GM18499 (cell line): ENCODE results near the gene PIGZ.

Experiments used
- ATAC-seq: cut with Tn5 transposase; IDR thresholded peaks from one replicate; pipeline ENCODE4 v1.9.1; 2021; ENCODE audit warnings: moderate number of reproducible peaks; ENCODE audit not compliant: insufficient read depth, unreplicated experiment

The PIGZ gene

GRCh38 chr3:197001972-197002700, 33.5 kb upstream of the PIGZ start:
- no peak for ATAC-seq

DNA sequence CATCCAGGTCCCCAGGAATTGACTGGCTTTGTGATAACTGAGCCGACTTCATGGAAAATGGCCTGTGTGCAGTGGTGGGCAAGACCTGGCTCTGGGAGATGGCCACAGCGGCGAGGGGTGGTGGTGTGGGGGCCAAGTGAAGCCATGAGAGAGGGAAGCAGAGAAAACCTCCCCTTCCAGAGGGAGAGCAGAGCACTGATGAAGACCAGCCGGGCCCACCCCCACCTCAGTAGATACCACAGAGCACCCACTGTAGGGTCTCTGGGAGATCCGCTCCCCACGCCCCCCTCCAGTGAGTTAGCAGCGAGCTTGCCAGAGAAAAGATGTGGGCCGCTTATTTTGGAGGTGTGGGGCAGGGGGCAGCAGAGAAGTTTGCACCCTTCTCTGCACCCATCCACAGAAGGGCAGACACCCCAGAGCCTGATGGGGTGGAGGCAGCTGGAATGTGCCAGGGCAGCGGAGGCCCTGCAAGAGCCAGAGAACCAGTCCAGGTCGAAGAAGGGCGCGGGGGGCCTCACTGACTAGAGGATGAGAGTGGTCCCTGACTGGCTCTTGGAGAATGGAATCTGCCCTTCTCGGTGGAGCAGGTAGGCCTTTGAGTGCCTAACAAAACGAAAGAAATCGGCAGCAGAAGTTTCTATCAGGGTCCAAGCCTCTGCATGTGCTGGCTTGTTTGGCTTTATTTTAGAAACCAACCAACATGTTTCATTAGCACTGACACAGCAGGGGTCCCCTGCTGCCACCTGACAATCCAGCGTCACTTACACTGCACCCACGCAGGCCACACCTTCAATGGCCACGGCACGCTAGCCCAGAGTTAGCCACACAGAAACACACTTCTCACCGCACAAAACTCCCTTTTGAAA, 32.7 kb upstream of the PIGZ start:
- no peak for ATAC-seq

DNA sequence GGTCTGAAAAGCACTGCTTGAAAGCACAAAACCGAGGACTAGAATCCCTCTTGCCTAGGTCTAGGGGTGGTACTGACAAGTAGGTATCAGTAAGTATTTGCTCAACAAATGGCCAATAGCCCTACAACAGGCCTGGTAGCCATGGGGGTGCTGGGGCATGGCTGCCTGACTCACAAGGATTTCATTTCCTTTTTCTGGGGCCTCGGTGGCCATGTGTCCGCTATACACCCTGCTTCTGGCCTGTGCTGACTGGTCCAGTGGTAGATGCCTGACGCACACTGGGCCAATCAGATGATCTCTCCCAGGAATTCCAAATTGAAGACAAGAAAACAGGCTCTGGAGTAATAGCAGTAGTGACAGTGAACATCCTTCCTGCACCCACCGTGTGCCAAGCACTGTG, 31.6 kb upstream of the PIGZ start:
- no peak for ATAC-seq

GRCh38 chr3:196998966-196999760, 30.5 kb upstream of the PIGZ start:
- no peak for ATAC-seq

GRCh38 chr3:196997311-196997710, 28.7 kb upstream of the PIGZ start:
- ATAC-seq: no peak

GRCh38 chr3:196996454-196997265, 28.0 kb upstream of the PIGZ start:
- no peak for ATAC-seq

- ATAC-seq: no peak
These were observed 27.2 kb upstream of the PIGZ start for GRCh38 chr3:196995646-196996355.

GRCh38 chr3:196995027-196995426, 26.4 kb upstream of the PIGZ start:
- ATAC-seq: no peak

DNA sequence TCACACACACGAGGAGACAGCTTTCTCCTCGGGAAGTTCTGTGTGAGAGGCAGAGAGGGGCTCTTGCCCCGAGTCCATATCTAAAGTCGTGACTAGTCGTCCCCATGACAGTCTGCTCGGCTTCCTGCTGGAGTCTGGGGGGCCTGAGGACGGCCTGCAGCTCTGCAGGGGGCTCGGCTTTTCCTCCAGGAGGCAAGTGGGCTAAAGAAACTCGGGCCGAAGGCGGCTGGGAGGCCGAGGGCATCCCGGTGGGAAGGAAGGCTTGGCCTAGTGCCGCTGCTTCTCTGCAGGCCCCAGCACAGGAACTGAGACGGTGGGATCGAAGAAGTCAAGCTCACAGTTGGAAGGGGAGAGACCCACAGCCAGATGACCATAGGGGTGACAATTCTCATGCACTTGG, 25.4 kb upstream of the PIGZ start:
- no peak for ATAC-seq

GRCh38 chr3:196992461-196993065, 23.9 kb upstream of the PIGZ start:
- ATAC-seq: no peak

DNA sequence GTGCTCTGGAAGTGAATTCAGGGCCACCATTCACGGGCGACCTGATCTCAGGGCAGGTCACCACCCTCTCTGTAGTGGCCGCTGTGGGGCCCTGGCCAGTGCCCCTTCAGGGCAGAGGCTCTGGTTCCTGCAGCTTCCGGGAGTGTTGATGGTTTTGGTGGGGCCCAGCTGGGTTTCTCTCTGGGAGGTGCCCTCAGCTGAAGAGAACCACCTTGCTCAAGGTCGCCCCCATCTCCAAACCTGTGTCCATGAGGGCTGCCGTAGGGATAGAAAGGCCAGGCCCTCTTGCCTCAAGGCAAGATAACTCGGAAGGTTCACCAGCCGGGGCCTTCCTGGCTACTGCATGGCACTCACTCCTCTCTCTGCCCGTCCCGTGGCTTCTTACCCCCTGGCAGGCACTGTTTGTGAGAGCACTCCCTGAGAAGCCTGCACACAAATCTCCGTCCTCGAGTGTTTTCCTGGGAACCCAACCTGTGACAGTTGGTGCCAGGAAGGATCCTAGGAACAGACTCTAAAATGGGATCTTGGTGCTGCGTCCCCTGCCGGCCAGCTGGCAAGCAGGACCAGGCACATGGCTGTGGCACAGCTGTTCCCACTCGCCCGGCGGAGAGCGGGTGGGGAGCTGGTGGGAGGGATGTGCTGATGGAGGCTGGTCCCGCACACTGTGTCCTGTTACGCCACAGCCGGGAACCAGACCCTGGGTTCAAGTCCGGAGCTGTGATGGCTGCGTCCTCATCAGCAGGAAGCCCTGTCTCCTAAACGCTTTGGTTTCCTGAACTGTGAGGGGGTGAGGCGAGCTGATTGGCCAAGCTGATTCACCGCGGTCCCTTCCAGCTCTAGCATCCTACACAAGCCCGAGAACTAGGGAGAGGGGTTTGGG, 23.2 kb upstream of the PIGZ start:
- ATAC-seq: no peak

DNA sequence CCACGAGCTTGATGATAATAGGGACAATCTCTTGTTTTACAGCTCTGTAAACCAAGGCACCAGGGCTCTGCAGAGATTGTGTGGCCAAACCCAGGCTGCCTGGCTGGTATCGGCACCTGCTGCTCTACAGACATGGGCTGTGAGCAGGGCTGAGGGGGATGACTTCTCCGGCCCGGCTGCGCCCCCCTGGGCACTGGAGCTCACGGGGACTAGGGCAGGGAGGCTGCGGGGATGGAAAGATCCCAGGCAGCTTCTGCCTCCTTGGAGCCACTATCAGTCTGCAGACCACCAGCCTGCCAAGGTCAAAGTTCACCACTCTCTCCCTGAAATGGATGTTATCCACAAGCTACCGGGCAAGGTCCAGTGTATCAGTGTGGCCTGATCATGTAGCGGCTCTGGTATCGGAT, 22.0 kb upstream of the PIGZ start:
- no peak for ATAC-seq

DNA sequence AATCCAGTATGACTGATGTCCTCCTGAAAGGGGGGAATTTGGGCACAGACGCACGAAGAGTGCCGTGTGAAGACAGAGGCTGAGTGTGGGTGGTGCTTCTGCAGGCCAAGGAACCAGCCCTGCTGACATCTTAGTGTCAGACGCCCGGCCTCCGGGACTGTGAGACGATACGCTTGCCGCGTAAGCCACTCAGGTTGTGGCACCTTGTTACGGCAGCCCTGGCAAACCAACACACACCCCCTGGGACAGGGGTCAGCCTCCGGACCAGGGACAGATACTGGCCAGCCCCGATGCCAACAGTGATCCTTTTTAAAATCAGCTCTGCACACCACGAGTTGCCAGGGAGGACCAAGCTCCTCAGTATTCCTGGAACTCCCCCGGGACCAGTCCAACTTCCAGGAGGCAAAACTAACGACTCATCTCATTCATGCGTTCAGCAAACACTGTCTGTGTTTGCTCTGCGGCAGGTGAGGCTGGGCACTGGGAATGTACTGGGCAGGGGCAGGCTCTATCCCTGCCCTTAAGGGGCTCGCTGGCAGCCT, 21.2 kb upstream of the PIGZ start:
- ATAC-seq: no peak

DNA sequence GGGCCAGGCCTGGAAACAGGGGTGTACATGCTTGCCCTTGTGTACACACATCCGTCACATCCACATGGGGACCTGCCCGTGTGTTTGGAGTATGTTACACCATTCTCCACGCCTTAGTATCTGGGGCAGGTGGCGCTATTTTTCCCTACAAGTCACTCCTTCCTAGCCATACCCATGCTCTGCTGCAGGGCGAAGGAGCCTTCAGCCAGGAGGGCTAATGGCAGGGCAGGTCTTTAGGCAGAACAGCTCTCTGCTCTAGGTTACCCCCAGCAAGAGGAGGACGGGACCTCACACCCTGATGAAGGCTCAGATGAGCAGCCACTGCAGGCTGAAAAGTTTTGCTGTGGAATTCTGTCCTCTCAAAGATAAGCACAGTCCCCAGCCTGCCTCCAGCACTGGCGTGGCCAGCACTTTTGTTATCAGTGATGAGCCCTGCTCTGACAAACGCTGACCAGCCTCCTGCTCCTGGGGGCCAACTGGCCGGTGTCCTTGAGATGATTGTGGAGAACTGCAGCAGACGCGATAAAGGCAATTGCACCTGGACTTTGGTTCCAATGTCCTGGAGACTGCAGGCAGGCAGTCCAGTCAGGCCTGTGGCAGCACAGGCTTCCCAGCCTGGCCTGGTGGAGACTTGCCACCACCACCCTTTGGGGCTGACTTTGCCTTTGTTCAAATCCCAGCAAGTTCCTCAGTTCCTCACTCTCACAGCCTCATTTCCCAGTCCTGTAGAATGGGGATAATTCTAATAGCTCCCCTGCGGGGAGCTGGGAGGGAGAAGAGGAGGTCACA, 19.8 kb upstream of the PIGZ start:
- ATAC-seq: no peak

DNA sequence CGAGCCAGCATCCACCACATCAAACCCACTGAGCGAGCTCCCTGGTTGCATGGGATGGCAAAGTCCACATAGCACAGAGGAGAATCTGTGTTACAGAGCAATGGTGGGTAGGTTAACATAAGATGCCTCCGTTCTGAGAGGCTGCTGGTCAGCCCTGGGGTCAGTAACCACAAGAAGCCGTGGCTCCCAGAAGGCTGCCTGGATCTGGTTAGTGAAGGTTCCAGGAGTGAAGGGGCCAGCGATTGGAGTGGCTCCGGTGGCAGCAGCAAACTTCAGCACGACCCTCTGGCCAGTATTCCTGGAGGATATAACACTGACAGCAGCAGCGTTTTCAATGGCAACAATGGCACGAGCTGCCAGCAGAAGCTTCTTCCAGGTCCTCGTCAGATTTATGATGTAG, 18.4 kb upstream of the PIGZ start:
- ATAC-seq: no peak

DNA sequence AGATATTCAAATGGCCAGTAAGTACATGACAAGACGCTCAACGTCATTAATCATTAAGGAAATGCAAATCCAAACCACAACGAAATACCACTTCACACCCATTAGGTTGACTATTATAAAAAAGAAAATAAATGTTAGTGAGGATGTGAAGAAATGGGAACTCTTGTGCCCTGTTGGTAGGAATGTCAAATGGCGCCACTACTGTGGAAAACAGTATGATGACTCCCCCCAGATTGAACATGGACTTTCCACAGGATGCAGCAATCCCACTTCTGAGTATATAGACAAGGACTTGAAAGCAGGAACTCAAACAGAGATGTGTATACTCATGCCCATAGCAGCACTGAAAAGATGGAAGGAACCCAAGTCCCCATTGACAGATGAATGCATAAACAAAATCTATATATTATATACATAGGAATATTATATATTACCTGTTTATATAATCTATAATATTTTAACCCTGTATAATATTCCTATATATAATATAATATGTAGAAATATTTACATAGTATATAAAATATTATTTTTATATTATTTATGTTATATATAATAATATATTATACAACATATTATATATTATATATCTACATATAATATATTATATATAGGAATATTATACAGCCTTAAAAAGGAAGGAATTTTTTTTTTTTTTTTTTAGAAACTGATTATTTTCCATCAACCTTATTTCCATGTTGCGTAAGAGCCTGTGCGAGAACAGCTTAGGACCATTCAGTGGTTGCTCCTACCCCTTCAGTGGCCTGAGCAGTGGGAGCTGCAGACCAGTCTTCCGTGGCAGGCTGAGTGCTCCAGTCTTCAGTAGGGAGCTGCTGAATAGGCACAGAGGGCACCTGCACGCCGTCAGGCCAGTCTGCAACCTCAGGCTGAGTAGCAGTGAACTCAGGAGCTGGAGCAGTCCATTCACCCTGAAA, 17.6 kb upstream of the PIGZ start:
- ATAC-seq: no peak
